ENCODE measurements around the gene SLC46A2.

DNA sequence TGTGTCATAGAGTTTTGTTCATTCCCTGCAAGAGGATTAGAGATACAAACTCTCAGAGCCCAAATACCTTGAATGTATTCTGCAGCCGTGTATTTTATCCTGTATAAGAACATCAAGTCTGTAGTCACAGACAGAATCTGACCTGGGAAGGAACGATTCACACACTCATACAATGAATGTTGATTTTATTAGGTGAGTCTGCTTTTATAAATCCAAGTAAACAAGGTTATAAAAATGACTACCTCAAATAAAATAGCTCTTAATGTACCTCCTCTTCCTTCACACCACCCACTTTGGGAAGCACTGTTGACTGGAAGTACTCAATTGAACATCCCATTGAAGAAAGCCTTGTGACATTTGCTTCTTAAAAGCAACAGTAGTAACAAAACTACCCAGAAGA lies 11.9 kb downstream of the SLC46A2 start:
- TF ChIP-seq, protein P1, sequence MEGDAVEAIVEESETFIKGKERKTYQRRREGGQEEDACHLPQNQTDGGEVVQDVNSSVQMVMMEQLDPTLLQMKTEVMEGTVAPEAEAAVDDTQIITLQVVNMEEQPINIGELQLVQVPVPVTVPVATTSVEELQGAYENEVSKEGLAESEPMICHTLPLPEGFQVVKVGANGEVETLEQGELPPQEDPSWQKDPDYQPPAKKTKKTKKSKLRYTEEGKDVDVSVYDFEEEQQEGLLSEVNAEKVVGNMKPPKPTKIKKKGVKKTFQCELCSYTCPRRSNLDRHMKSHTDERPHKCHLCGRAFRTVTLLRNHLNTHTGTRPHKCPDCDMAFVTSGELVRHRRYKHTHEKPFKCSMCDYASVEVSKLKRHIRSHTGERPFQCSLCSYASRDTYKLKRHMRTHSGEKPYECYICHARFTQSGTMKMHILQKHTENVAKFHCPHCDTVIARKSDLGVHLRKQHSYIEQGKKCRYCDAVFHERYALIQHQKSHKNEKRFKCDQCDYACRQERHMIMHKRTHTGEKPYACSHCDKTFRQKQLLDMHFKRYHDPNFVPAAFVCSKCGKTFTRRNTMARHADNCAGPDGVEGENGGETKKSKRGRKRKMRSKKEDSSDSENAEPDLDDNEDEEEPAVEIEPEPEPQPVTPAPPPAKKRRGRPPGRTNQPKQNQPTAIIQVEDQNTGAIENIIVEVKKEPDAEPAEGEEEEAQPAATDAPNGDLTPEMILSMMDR (IDR thresholded peaks at IDR 0.05): no peak
- TF ChIP-seq EZH2 (IDR thresholded peaks at IDR 0.05; ENCODE audit: borderline replicate concordance, insufficient read depth, low read depth, low read length, poor library complexity, severe bottlenecking): no peak
